Measurements from ENCODE around the gene PVALEF. TPM values are rescaled to one million over a fixed set of nuclear protein-coding genes. Genes with fewer than 3 reads are reported as not detected.
"Not testable (repeated sequence)": the region's sequence is repeated elsewhere in the genome, so short reads cannot be mapped to it uniquely, and the experiment has no call there.

Gene PVALEF
- total RNA-seq, 1 donor: not detected

- H3K4me3 ChIP-seq (ENCODE audit: low read depth, low read length): peak overlapping the region; percentile 73
- no peak for TF ChIP-seq CTCF (IDR thresholded peaks at IDR 0.05; ENCODE audit: insufficient read depth, low read depth, low read length)
- DNase-seq (ENCODE audit: low read depth): no peak
Measured at GRCh38 chr17:81221842-81222619, 56.7 kb downstream of the PVALEF start.

DNA sequence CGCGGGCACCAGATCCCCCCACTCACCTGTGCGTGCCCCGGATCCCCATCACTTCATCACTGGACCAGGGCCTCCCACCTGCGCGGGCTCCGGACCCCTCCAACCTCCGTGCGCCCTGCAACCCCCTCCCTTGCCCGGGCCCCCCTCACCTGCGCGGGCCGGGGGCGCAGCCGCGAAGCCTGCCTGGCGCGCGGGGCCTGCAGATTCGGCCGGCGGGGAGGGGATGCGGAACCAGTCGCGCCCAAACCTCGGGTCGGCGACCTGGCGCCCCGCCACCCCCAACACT, 57.3 kb downstream of the PVALEF start:
- peak overlapping the region; percentile 73 for H3K4me3 ChIP-seq (ENCODE audit: low read depth, low read length)
- TF ChIP-seq CTCF (IDR thresholded peaks at IDR 0.05; ENCODE audit: insufficient read depth, low read depth, low read length): no peak
- no peak for DNase-seq (ENCODE audit: low read depth)

GRCh38 chr17:81222906-81223761, 57.8 kb downstream of the PVALEF start, which contains the start of gene CEP131:
CEP131 (minus strand) TSS chr17:81222965; CDS start chr17:81220056, 2,909 bp downstream.
- H3K4me3 ChIP-seq (ENCODE audit: low read depth, low read length): peak within 1 kb of the TSS; percentile 73
- no peak for TF ChIP-seq CTCF (IDR thresholded peaks at IDR 0.05; ENCODE audit: insufficient read depth, low read depth, low read length)
- DNase-seq (ENCODE audit: low read depth): peak; percentile 98

- no peak for TF ChIP-seq CTCF (IDR thresholded peaks at IDR 0.05; ENCODE audit: insufficient read depth, low read depth, low read length)
- no peak for DNase-seq (ENCODE audit: low read depth)
- H3K4me3 ChIP-seq (ENCODE audit: low read depth, low read length): peak overlapping the region; percentile 54
Measured at GRCh38 chr17:81223762-81224130, 58.4 kb downstream of the PVALEF start.

GRCh38 chr17:81227630-81228029, 62.3 kb downstream of the PVALEF start:
- DNase-seq (ENCODE audit: low read depth); H3K4me3 ChIP-seq (ENCODE audit: low read depth, low read length): not testable (repeated sequence)

DNA sequence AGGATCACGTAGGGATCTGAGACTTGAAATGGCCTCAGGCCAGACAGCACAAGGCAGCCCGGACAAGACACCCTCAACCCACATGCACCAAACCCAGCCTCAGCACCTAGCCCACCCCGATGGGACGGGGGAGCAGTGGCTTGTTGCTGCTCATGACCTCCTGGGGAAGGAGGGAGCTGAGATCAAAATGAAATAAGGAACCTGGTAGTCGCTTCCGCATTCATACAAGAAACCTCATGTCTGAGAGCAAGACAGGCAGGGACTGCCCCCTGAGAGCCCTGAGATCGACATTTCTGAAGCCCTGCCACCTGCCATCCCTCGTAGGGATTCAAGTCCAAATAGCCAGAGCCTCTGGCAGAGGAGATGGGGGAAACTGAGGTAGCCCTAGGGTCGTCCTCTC, 63.1 kb downstream of the PVALEF start:
- no peak for TF ChIP-seq CTCF (IDR thresholded peaks at IDR 0.05; ENCODE audit: insufficient read depth, low read depth, low read length)
- no peak for DNase-seq (ENCODE audit: low read depth)
- no peak overlapping the region for H3K4me3 ChIP-seq (ENCODE audit: low read depth, low read length)

GRCh38 chr17:81228834-81229665, 63.7 kb downstream of the PVALEF start:
- TF ChIP-seq CTCF (IDR thresholded peaks at IDR 0.05; ENCODE audit: insufficient read depth, low read depth, low read length): no peak
- DNase-seq (ENCODE audit: low read depth): no peak
- no peak overlapping the region for H3K4me3 ChIP-seq (ENCODE audit: low read depth, low read length)
